ENCODE data around the gene MLST8.

Gene MLST8

GRCh38 chr16:2213817-2214718, 8.8 kb downstream of the MLST8 start:
- peaks cover 0 to 31% of the 10 kb centered on the region in 2 experiments; a peak in 1 of 3 replicates for H3K36me3 ChIP-seq (ENCODE audit: control insufficient read depth in 2 of 2, insufficient read depth in 1 of 2, low read length in 2 of 2)
- peak overlapping the region; percentile 78 for H3K4me3 ChIP-seq (ENCODE audit: low read depth, low read length)
- ChIA-PET CTCF (interaction anchor here (0.6 to 1.6 kb wide), 4 partner anchors 16 to 210 kb away, joined by 3 to 7 read pairs (median 4); partner anchors contain the start of genes DNASE1L2 and ECI1), POLR2A (interaction anchor here (0.5 to 2.0 kb wide), 19 partner anchors 8 to 1059 kb away, joined by 3 to 22 read pairs (median 5); partner anchors contain the start of genes DNASE1L2, E4F1, ECI1 and MLST8)
- H3K4me1 ChIP-seq (ENCODE audit: control insufficient read depth, insufficient read depth, low read length): 0 out of 2 replicates have a peak, but pooled peaks cover 2% of the 10 kb centered on the region
- peak overlapping the region; percentile 94 for H3K27ac ChIP-seq (ENCODE audit: extremely low read depth, low read depth, low read length)
- no peaks in the 10 kb centered on the region for H3K9me3 ChIP-seq (ENCODE audit: control insufficient read depth, insufficient read depth, low read depth, low read length)
- TF ChIP-seq ZNF626 (tag by site-specific recombination; IDR thresholded peaks at IDR 0.05) (no peak), ZNF335 (tag by site-specific recombination; conservative IDR thresholded peaks at IDR 0.05) (peak; percentile 38), ZBTB17 (tag by site-specific recombination; IDR thresholded peaks at IDR 0.05) (peak; percentile 88), GLIS2 (tag by site-specific recombination; IDR thresholded peaks at IDR 0.05) (no peak), KLF9 (tag by site-specific recombination; IDR thresholded peaks at IDR 0.05; ENCODE audit: low read depth) (peak; percentile 47), EGR2 (tag by site-specific recombination; IDR thresholded peaks at IDR 0.05; ENCODE audit: low read depth) (0 out of 2 replicates have a peak, but pooled peaks have one; percentile 29), ZNF792 (tag by site-specific recombination; IDR thresholded peaks at IDR 0.05) (no peak), ZNF280D (tag by site-specific recombination; IDR thresholded peaks at IDR 0.05) (no peak), ZNF513 (tag by site-specific recombination; IDR thresholded peaks at IDR 0.05) (no peak), TSHZ1 (tag by site-specific recombination; IDR thresholded peaks at IDR 0.05; ENCODE audit: borderline replicate concordance) (no peak), ZFHX2 (tag by site-specific recombination; conservative IDR thresholded peaks at IDR 0.05) (peak; percentile 90), GLI4 (tag by site-specific recombination; IDR thresholded peaks at IDR 0.05) (no peak), ZNF660 (tag by site-specific recombination; IDR thresholded peaks at IDR 0.05) (0 out of 2 replicates have a peak, but pooled peaks have one; percentile 44), ZNF138 (tag by site-specific recombination; IDR thresholded peaks at IDR 0.05; ENCODE audit: borderline replicate concordance) (no peak), ZBTB11 (tag by site-specific recombination; conservative IDR thresholded peaks at IDR 0.05; ENCODE audit: low read depth) (peak; percentile 71), ZNF624 (tag by site-specific recombination; IDR thresholded peaks at IDR 0.05) (no peak), CTCF (tag by site-specific recombination; IDR thresholded peaks at IDR 0.05) (peak; percentile 28; the same call in 1 of the 2 replicates), PBX3 (CRISPR knock-in tag; IDR thresholded peaks at IDR 0.05) (peak; percentile 72), WT1 (tag by site-specific recombination; IDR thresholded peaks at IDR 0.05) (no peak), ZIC2 (tag by site-specific recombination; IDR thresholded peaks at IDR 0.05) (no peak), ZSCAN16 (tag by site-specific recombination; IDR thresholded peaks at IDR 0.05) (no peak)

Data from HEK293 (cell line).